HG02610 (cell line): ENCODE data around the gene STING1.
"Not testable (repeated sequence)": the region's sequence is repeated elsewhere in the genome, so short reads cannot be mapped to it uniquely, and the experiment has no call there.

ENCODE experiments used
- ATAC-seq: cut with Tn5 transposase; IDR thresholded peaks from one replicate; pipeline ENCODE4 v1.9.1; 2021; ENCODE audit warnings: mild to moderate bottlenecking, moderate library complexity; ENCODE audit not compliant: unreplicated experiment

Gene STING1

GRCh38 chr5:139482050-139482889 is at the start of gene STING1:
Gene STING1, minus strand, starts transcription at chr5:139482758. Its CDS starts 1,054 bp downstream, at chr5:139481704.
- peak; percentile 48 for ATAC-seq

GRCh38 chr5:139531772-139532169 is 49.2 kb upstream of the STING1 start:
- ATAC-seq, result no peak

GRCh38 chr5:139530079-139530478 is 47.5 kb upstream of the STING1 start:
- not testable (repeated sequence) for ATAC-seq

- not testable (repeated sequence) for ATAC-seq
These were observed 46.1 kb upstream of the STING1 start for GRCh38 chr5:139528695-139529094.

- not testable (repeated sequence) for ATAC-seq
These were observed 45.4 kb upstream of the STING1 start for GRCh38 chr5:139527896-139528467.

- ATAC-seq, result not testable (repeated sequence)
These were observed 44.5 kb upstream of the STING1 start for GRCh38 chr5:139527090-139527470.

GRCh38 chr5:139526309-139527089 is 43.9 kb upstream of the STING1 start:
- ATAC-seq, result not testable (repeated sequence)

- ATAC-seq, result peak; percentile 35
These were observed 43.2 kb upstream of the STING1 start for GRCh38 chr5:139525586-139526308.

- peak; percentile 54 for ATAC-seq
These were observed 42.5 kb upstream of the STING1 start for GRCh38 chr5:139524940-139525585.

GRCh38 chr5:139524446-139524845 is 41.9 kb upstream of the STING1 start:
- ATAC-seq, result no peak

GRCh38 chr5:139523635-139524445 is 41.3 kb upstream of the STING1 start:
- ATAC-seq, result peak; percentile 70

- ATAC-seq, result peak; percentile 86
These were observed 35.4 kb upstream of the STING1 start for GRCh38 chr5:139517683-139518564.

- no peak for ATAC-seq
These were observed 31.9 kb upstream of the STING1 start for GRCh38 chr5:139514486-139514856.

GRCh38 chr5:139513852-139514485 is 31.4 kb upstream of the STING1 start:
- ATAC-seq, result peak; percentile 15

GRCh38 chr5:139513434-139513833 is 30.9 kb upstream of the STING1 start:
- peak; percentile 60 for ATAC-seq

- ATAC-seq, result no peak
These were observed 30.3 kb upstream of the STING1 start for GRCh38 chr5:139512786-139513390.

- ATAC-seq, result not testable (repeated sequence)
These were observed 22.2 kb upstream of the STING1 start for GRCh38 chr5:139504722-139505121.

- not testable (repeated sequence) for ATAC-seq
These were observed 21.3 kb upstream of the STING1 start for GRCh38 chr5:139503879-139504278.
